GM18909 (cell line): ENCODE data around the gene PKIB.

ENCODE experiments used
- ATAC-seq: cut with Tn5 transposase; IDR thresholded peaks from one replicate; pipeline ENCODE4 v1.9.1; 2021; ENCODE audit warnings: mild to moderate bottlenecking; ENCODE audit not compliant: unreplicated experiment, poor library complexity

PKIB gene

DNA sequence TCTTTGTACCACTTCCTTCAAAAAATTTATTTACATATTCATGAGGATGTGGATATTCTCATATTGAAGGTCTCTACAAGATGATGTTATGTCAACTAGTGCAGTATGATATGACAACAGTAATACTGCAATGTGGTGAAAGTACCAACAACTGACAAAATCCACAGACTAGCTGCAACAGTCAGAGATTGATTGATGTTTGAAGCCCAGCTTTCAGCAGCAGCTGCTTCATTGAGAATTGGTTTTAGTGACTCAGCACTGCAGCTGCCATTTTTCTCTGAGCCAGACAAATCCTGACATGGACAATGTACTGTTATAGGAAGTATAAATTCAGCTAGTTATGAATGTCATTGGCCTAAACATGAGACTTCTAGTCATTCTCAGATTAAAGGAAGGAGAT, 53.8 kb downstream of the PKIB start:
- no peak for ATAC-seq

DNA sequence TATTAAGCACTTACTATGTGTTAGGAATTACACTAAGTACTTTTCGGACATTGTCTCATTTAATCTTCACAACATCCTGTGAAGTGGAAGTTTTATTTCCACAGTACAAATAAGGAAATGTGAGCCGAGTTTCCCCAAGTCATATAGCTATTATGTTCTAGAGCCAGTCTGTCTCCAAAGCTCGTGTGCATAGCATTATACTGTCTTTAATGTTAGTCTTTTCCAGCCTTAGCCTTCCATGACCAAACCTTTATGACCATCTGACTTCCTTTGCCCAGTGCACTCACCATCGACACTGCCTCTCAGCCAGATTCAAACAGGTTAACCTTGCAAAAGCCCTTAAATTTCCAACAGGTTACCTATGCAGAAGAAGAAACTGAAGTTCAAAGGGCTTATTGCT, 55.7 kb downstream of the PKIB start:
- no peak for ATAC-seq

GRCh38 chr6:122666418-122666817, 56.2 kb downstream of the PKIB start:
- no peak for ATAC-seq

DNA sequence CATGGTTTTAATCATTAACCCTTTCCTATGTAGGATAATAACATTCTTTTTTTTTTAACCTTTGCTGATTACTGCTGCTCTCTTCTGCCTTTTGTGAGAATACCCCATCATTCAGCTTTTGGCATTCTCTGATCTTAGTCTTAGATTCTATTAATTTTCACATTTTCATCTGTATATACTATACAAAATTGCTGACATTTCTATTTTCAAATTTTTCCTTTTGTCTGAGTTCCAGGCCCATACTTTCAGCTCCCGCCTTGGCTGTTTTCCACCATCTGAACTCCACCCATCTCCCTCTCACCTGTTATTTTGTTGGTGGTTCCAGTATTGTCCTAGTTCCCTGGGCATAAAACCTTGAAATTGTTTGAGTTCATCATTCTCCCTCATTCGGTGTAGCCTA, 59.2 kb downstream of the PKIB start:
- no peak for ATAC-seq

DNA sequence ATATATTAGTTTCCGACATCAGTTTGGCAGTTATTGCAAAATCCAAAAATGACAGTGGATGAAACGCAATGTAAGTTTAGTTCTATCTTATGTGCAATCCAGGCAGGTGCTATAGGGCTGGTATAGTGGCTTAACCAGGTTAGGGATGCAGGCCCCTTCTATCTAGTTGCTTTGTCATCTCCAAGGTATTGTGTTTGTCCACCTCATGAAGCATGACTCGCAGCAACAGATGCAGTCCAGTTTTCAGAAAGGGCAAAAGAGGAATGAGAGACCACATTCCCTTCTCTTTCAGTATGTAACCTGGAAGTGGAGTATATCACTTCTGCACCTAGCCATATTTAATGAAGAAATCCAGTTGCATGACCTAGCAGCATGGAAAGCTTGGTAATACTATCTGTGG, 59.7 kb downstream of the PKIB start:
- ATAC-seq, result no peak

DNA sequence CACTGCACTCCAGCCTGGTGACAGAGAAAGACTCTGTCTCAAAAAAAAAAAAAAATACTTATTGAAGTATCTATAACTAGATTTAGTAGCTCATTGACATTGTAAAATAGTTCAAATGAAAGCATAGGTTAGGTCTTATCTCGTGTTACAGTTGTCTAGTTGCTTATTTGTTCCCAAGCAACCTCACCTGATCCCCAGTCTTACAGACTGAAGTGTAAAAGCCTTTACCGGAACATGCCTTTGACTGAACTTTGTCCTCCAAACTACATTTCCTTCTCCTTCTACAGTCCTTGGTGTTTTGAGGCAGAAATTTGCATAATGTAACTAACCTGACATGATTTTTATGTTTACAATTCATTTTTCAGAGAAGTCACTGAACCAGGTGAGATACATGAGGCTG, 61.0 kb downstream of the PKIB start:
- ATAC-seq, result no peak

DNA sequence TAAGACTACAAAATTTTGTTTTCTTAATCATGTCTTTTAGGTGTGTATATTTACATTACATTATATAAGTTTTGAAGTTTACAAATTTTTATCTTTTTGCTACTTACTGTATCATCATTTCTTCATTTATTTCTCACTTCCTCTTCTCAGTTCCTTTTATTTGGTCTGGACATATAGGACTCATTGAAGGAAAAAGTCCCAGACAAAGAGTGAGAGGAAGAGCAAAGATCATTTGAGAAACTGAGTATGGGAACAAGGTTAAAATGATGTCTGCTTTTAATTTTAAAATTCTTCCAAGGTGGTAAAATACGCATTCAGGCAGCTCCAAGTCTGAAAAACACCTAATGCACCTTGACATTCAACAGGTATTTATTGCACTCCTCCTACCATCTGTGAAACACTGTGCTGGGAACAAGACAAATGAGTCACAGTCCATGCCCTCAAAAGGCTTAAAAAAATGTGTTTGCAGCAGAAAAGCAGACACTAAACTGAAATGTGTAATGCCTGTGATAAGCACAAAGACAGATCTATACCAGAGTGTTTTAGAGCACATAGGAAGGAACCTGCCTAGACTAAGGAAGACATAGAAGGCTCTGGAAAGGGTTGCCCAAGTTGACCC, 63.2 kb downstream of the PKIB start:
- ATAC-seq, result peak; percentile 48

- no peak for ATAC-seq
Observed at GRCh38 chr6:122676146-122676545, 65.9 kb downstream of the PKIB start.

DNA sequence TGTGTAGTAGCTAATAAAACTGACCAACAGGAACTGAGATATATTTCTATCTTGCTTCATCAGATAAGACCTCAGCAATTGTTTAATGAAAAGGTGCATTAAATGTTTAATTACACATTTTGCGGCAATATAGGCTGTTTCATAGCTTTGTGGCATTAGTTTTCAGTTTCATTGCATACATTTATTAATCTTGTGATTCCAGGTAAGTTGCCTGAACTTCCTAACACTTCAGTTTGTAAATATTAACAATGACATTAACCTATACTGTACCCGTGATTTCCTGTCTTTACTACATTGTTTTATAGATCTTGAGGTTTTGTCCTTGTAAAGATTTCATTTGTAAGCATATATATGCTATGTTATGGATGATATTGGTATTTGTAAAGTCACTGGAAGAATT, 66.5 kb downstream of the PKIB start:
- ATAC-seq, result no peak

- ATAC-seq, result no peak
Observed at GRCh38 chr6:122677406-122677805, 67.2 kb downstream of the PKIB start.

GRCh38 chr6:122678841-122679240, 68.6 kb downstream of the PKIB start:
- no peak for ATAC-seq

DNA sequence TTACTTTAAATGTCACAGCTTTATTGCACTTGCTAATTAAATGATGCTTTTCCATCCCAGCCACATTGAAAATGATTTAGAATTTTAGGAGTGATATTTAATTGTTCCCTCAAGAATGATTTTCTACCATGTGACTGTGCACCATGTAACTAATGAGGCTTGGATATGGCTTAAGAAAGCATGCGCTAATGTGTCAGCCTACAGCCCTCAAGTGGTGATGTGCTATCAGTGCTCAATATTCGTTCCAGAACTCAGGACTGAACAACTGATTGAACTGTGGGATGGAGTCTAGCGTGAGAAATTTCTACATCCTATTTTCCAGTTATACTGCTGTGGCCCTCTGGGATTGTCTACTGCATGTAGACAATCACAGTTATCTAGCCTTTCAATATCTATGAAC, 71.5 kb downstream of the PKIB start:
- no peak for ATAC-seq

GRCh38 chr6:122683989-122684651, 73.9 kb downstream of the PKIB start:
- ATAC-seq, result no peak

GRCh38 chr6:122692175-122692598, 82.0 kb downstream of the PKIB start:
- no peak for ATAC-seq

GRCh38 chr6:122692807-122693580, 82.8 kb downstream of the PKIB start:
- ATAC-seq, result no peak

- no peak for ATAC-seq
Observed at GRCh38 chr6:122694075-122694474, 83.9 kb downstream of the PKIB start.

DNA sequence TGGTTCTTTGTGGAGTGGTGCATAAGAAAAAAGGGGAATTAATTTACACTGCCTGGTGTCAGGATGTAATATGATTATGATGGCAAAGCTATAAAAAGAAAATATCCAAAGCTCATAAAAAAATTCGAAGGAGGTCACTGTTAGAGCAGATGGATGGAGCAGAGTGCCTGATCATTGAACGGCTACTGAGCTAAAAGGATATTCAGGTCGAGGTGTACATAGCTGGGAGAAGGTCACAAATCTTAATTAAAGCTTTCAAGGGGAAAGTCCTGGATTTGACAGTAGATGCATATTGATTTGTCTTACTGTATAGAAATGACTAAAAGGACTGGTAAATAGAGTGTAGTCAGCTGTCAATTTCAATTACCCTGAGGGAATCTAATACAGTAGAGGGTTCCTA, 84.4 kb downstream of the PKIB start:
- no peak for ATAC-seq

DNA sequence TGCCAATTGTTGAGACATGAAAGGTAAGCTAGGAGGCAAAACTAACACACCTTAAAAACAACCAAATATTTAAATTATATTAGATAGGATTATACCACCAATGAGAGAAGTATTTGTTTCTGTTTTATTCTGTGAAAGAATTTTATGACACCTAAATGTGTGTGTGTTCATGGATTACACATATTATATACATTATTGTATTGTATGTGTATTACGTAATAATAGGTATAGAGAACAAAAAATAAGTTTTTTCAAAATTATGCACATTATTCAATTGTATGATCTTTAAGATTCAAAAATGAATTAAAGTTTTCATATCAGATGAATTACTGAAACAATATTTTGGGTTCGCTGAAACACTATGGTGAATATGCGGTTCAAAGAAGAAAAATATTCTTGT, 85.0 kb downstream of the PKIB start:
- ATAC-seq, result no peak

GRCh38 chr6:122696079-122696478, 85.9 kb downstream of the PKIB start:
- no peak for ATAC-seq

DNA sequence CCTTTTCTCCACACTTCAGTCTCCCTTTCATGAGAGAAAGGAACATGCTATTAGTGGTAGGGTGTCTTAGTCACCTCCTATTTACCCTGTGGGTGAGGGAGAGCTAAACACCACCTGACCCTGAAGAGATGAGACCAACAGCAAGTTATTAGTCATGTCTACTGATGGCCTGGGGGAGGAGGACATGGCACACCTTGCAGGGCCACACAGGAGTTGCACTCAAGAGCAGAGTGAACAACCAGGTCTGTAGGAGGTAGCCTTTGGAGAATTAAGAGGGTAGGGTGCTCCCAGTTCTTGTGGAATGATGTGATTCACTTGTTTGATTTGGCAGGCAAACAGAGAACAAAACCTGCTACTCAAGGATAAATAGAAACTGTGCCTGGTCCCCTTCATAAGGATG, 86.6 kb downstream of the PKIB start:
- no peak for ATAC-seq

DNA sequence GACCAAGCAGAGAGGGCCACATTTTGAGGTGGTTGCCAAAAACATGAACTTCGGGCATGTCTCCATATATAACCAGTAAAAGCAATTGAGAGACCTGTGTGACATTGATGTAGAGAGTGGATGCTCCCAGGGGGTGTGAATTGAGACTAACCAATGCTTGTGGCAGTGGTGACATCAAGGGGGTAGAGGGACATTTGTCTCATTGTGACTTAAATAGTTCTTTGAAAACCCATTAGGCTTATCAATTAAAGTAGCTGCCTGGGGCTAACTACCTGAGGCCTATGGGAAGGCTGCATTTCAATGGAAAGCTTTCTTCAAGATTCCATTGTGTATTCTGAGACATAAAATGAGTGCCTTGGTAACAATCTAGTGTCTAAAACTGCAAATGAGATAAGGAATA, 87.3 kb downstream of the PKIB start:
- ATAC-seq, result no peak

GRCh38 chr6:122701666-122702065, 91.5 kb downstream of the PKIB start:
- ATAC-seq, result no peak
